ENCODE measurements around the gene CLEC4M. TPM values are rescaled to one million over a fixed set of nuclear protein-coding genes. Genes with fewer than 3 reads are reported as not detected.

Gene CLEC4M
- total RNA-seq, 1 experiment from 2014 or later, result not detected

GRCh38 chr19:7808108-7808507 lies 45.1 kb downstream of the CLEC4M start:
- Histone ChIP-seq H2BK20ac (ENCODE audit: low read depth, low read length, poor library complexity, severe bottlenecking) (no peak overlapping the region), H3K27me3 (ENCODE audit: insufficient read depth, low read length) (no peaks in the 10 kb centered on the region), H2BK15ac (ENCODE audit: low read depth, low read length) (no peak overlapping the region), H3K27ac (ENCODE audit: insufficient read length, low read depth, low read length) (no peak overlapping the region), H4K5ac (ENCODE audit: insufficient read length, low read depth, low read length) (no peak overlapping the region), H3K79me2 (ENCODE audit: insufficient read depth, low read length) (no peaks in the 10 kb centered on the region), H4K91ac (ENCODE audit: insufficient read length, low read depth, low read length) (no peak overlapping the region), H3K23ac (ENCODE audit: insufficient read length, low read depth, low read length) (no peak overlapping the region), H3K4ac (ENCODE audit: low read depth, low read length) (no peak overlapping the region), H3K4me2 (ENCODE audit: insufficient read depth, insufficient read length, low read length) (no peak overlapping the region), H3K23me2 (ENCODE audit: insufficient read length, low read depth, low read length, poor library complexity, severe bottlenecking) (no peaks in the 10 kb centered on the region), H3K79me1 (ENCODE audit: insufficient read depth, low read depth, low read length, poor library complexity, severe bottlenecking) (no peaks in the 10 kb centered on the region), H2BK120ac (ENCODE audit: low read depth, low read length, poor library complexity, severe bottlenecking) (no peak overlapping the region), H3K18ac (ENCODE audit: insufficient read length, low read depth, low read length) (no peak overlapping the region), H3K14ac (ENCODE audit: insufficient read depth, low read length) (no peak overlapping the region), H4K20me1 (ENCODE audit: control insufficient read depth, insufficient read depth, insufficient read length) (no peaks in the 10 kb centered on the region), H2BK5ac (ENCODE audit: insufficient read length, low read length) (no peak overlapping the region), H4K8ac (replicated peaks; ENCODE audit: insufficient read length, low read depth, low read length) (no peak overlapping the region), H2BK12ac (ENCODE audit: insufficient read length, low read depth, low read length) (no peak overlapping the region), H2AFZ (ENCODE audit: low read length) (no peak overlapping the region), H3K4me1 (ENCODE audit: insufficient read depth, low read length) (no peaks in the 10 kb centered on the region; the same call in 1 of the 2 replicates), H3K9me3 (ENCODE audit: control insufficient read depth, low read depth, low read length) (no peaks in the 10 kb centered on the region), H2AK5ac (ENCODE audit: insufficient read length, low read length) (no peak overlapping the region), H3K56ac (ENCODE audit: insufficient read length, low read depth, low read length) (no peak overlapping the region), H3K9ac (ENCODE audit: extremely low read depth, insufficient read length, low read length) (no peak overlapping the region), H3T11ph (ENCODE audit: low read length) (no peak overlapping the region)
- Mint-ChIP-seq H3K4me1 (peaks cover 5 to 10% of the 10 kb centered on the region in 2 experiments; a peak in 3 of 4 replicates), H3K4me3 (no peak overlapping the region), H3K36me3 (ENCODE audit: insufficient read depth in 1 of 3, low read depth in 3 of 3) (peaks cover 0 to 4% (median 0%) of the 10 kb centered on the region in 3 experiments; a peak in 4 of 7 replicates), H3K27me3 (ENCODE audit: low read depth) (peaks cover 29% of the 10 kb centered on the region), H3K9me3 (peaks cover 7 to 14% of the 10 kb centered on the region in 2 experiments), H3K27ac (no peak overlapping the region)
- no peak for TF ChIP-seq CTCF (conservative IDR thresholded peaks at IDR 0.05)
- WGBS (ENCODE audit: extremely low coverage, insufficient read length, low lambda C conversion rate), result no CpG with 5 or more reads among the region's 5 CpGs
- DNase-seq, result no peak

Measured in H9 (cell line).